HCT116 (cell line): ENCODE measurements around the gene ADGRB2. TPM values are rescaled to one million over a fixed set of nuclear protein-coding genes. Genes with fewer than 3 reads are reported as not detected.

Experiments used
- ATAC-seq: fragments of 200-7000 bp; cut with Tn5 transposase; 2 replicates; pipeline ENCODE4 v1.9.1; 2020; ENCODE audit warnings: mild to moderate bottlenecking, moderate library complexity
- BruUV-seq: library from RNA; stranded (reverse); fragments of 400-500 nt; replicated peaks from 2 replicates; lab custom pipeline; 2021; lab: Mats Ljungman, UMichigan
- CTCF ChIA-PET: fragments of 300-600 bp; sonication (Branson Sonifier 250); formaldehyde crosslinking; loops from one replicate; lab custom pipeline; 2021; ENCODE audit warnings: antibody characterized with exemption; lab: Charles Lee
- POLR2A ChIA-PET: fragments of 300-600, 350-600 bp; sonication (Branson Sonifier 250); formaldehyde crosslinking; loops from one replicate; lab custom pipeline; 2021; ENCODE audit warnings: antibody characterized with exemption; lab: Charles Lee
- RAD21 ChIA-PET, 2 experiments: fragments of 300-600 bp; sonication (Branson Sonifier 250); formaldehyde crosslinking; loops; one replicate each; lab custom pipeline; 2023; ENCODE audit warnings: low total read pairs in 2 of 2; ENCODE audit not compliant: uncharacterized antibody in 2 of 2, unreplicated experiment in 2 of 2, low non-redundant PET in 1 of 2; lab: Charles Lee
- DNase-seq: peaks from one replicate; pipeline ENCODE4 v3.0.0-alpha.2; 2010; ENCODE audit warnings: low read depth, low spot score
- H2AFZ ChIP-seq: fragments of 200-600 bp; shearing (Covaris generic), sonication (generic); 2 replicates; pipeline ENCODE4 v1.6.1; 2017; ENCODE audit warnings: low read depth, mixed run types, mixed read lengths, antibody characterized with exemption, low read length; ENCODE audit not compliant: poor library complexity, severe bottlenecking
- H3K27ac ChIP-seq: 2 replicates; pipeline ENCODE4 v1.5.1; 2012; ENCODE audit warnings: low read depth, low read length
- H3K27me3 ChIP-seq: fragments of 200-600 bp; sonication (generic); 2 replicates; pipeline ENCODE4 v1.6.1; 2016; ENCODE audit warnings: mixed run types, low read length, mixed read lengths; ENCODE audit not compliant: insufficient read depth
- H3K36me3 ChIP-seq, 2 experiments: fragments of 200-500 bp in 1 of 2; fragments of 200-600 bp in 1 of 2; sonication (Bioruptor generic) in 1 of 2; sonication (generic) in 1 of 2; 2 replicates each; pipeline versions ENCODE4 v1.5.1 to v1.6.1; 2014 to 2016; ENCODE audit warnings: low read length in 2 of 2, inconsistent platforms in 1 of 2, mixed read lengths in 1 of 2, mixed run types in 1 of 2; ENCODE audit not compliant: insufficient read depth in 2 of 2, control insufficient read depth in 1 of 2
- H3K4me1 ChIP-seq, 2 experiments: fragments of 200-600 bp in 1 of 2; sonication (generic) in 1 of 2; 2 replicates each; pipeline versions ENCODE4 v1.5.1 to v1.6.1; 2012 to 2017; ENCODE audit warnings: low read length in 2 of 2, inconsistent platforms in 1 of 2, mild to moderate bottlenecking in 1 of 2, mixed read lengths in 1 of 2, mixed run types in 1 of 2, moderate library complexity in 1 of 2; ENCODE audit not compliant: insufficient read depth in 2 of 2, control insufficient read depth in 1 of 2
- H3K4me2 ChIP-seq: fragments of 200-600 bp; sonication (generic); 2 replicates; pipeline ENCODE4 v1.6.1; 2017; ENCODE audit warnings: mixed run types, low read length, mixed read lengths
- H3K4me3 ChIP-seq, 2 experiments: fragments of 200-600 bp in 1 of 2; sonication (generic) in 1 of 2; replicated peaks in 1 of 2; 2 replicates each; pipeline ENCODE4 v1.5.1; 2011 to 2016; ENCODE audit warnings: low read length in 2 of 2, control low read depth in 1 of 2, low read depth in 1 of 2, mild to moderate bottlenecking in 1 of 2, mixed read lengths in 1 of 2, mixed run types in 1 of 2
- H3K79me2 ChIP-seq: fragments of 200-600 bp; sonication (generic); 2 replicates; pipeline ENCODE4 v1.6.1; 2017; ENCODE audit warnings: mild to moderate bottlenecking, mixed run types, low read length, moderate library complexity, mixed read lengths; ENCODE audit not compliant: insufficient read depth
- H3K9ac ChIP-seq: fragments of 200-600 bp; sonication (generic); 2 replicates; pipeline ENCODE4 v1.6.1; 2016; ENCODE audit warnings: low read length, mixed read lengths
- H3K9me2 ChIP-seq: fragments of 200-600 bp; sonication (generic), shearing (Covaris generic); 2 replicates; pipeline ENCODE4 v1.6.1; 2017; ENCODE audit warnings: mixed run types, mild to moderate bottlenecking, moderate library complexity; ENCODE audit not compliant: insufficient read depth
- H3K9me3 ChIP-seq, 2 experiments: fragments of 200-500 bp in 1 of 2; fragments of 200-600 bp in 1 of 2; sonication (Bioruptor generic) in 1 of 2; sonication (generic) in 1 of 2; 2 replicates each; pipeline ENCODE4 v1.6.1; 2014 to 2017; ENCODE audit warnings: low read length in 2 of 2, mixed read lengths in 2 of 2, inconsistent platforms in 1 of 2, low read depth in 1 of 2, mild to moderate bottlenecking in 1 of 2, mixed run types in 1 of 2, moderate library complexity in 1 of 2; ENCODE audit not compliant: control insufficient read depth in 1 of 2, insufficient read depth in 1 of 2
- H4K20me1 ChIP-seq: fragments of 200-600 bp; sonication (generic), shearing (Covaris generic); 2 replicates; pipeline ENCODE4 v1.6.1; 2017; ENCODE audit warnings: mixed run types, mild to moderate bottlenecking, moderate library complexity; ENCODE audit not compliant: insufficient read depth
- CBX3 ChIP-seq: IDR thresholded peaks from 2 replicates; pipeline ENCODE4 v1.6.1; 2012; ENCODE audit warnings: low read depth
- CEBPB ChIP-seq: IDR thresholded peaks from 2 replicates; pipeline ENCODE4 v1.6.1; 2012; ENCODE audit warnings: low read depth
- EGR1 ChIP-seq: IDR thresholded peaks from 2 replicates; pipeline ENCODE4 v1.6.1; 2012; ENCODE audit warnings: low read depth
- ELF1 ChIP-seq: IDR thresholded peaks from 2 replicates; pipeline ENCODE4 v1.6.1; 2012; ENCODE audit warnings: low read depth, borderline replicate concordance
- EZH2 ChIP-seq: fragments of 200-600 bp; sonication (generic); IDR thresholded peaks from 2 replicates; pipeline ENCODE4 v1.6.1; 2017; ENCODE audit warnings: antibody characterized with exemption, mixed run types
- EZH2phosphoT487 ChIP-seq: fragments of 200-600 bp; IDR thresholded peaks from 2 replicates; pipeline ENCODE4 v1.6.1; 2018; ENCODE audit warnings: antibody characterized with exemption, borderline replicate concordance
- JUND ChIP-seq: IDR thresholded peaks from 2 replicates; pipeline ENCODE4 v1.6.1; 2012
- POLR2A ChIP-seq: IDR thresholded peaks from 2 replicates; pipeline ENCODE4 v1.7.0; 2011; ENCODE audit warnings: borderline replicate concordance; ENCODE audit not compliant: insufficient read depth, insufficient read length; ENCODE audit errors: extremely low read depth
- POLR2AphosphoS5 ChIP-seq: IDR thresholded peaks from 2 replicates; pipeline ENCODE4 v1.6.1; 2011; ENCODE audit warnings: mild to moderate bottlenecking, low read depth, low read length, moderate library complexity
- RAD21 ChIP-seq: IDR thresholded peaks from 2 replicates; pipeline ENCODE4 v1.6.1; 2012; ENCODE audit warnings: low read depth, mild to moderate bottlenecking
- SIN3A ChIP-seq: IDR thresholded peaks from 2 replicates; pipeline ENCODE4 v1.6.1; 2012; ENCODE audit warnings: low read depth
- SP1 ChIP-seq: IDR thresholded peaks from 2 replicates; pipeline ENCODE4 v1.6.1; 2012; ENCODE audit warnings: low read depth
- TCF7L2 ChIP-seq: IDR thresholded peaks from 2 replicates; pipeline ENCODE4 v1.7.0; 2011; ENCODE audit warnings: borderline replicate concordance, inconsistent platforms; ENCODE audit not compliant: insufficient read depth, insufficient read length; ENCODE audit errors: extremely low read depth
- YY1 ChIP-seq: IDR thresholded peaks from 2 replicates; pipeline ENCODE4 v1.6.1; 2011; ENCODE audit warnings: low read length, low read depth, moderate library complexity, mild to moderate bottlenecking; ENCODE audit not compliant: insufficient replicate concordance; ENCODE audit errors: extremely low read depth
- ZNF274 ChIP-seq: fragments of 200-500 bp; sonication (Bioruptor generic); IDR thresholded peaks from 2 replicates; pipeline ENCODE4 v1.6.1; 2014; ENCODE audit warnings: mild to moderate bottlenecking, low read depth, low read length, inconsistent platforms
- intact Hi-C: fragments of 100-400 bp; cut with micrococcal nuclease; formaldehyde crosslinking; loops from 2 replicates; pipeline ENCODE4 v1.10.0; 2022
- total RNA-seq: library from RNA; stranded (reverse); gene quantifications from one replicate; pipeline ENCODE4 v1.2.1, GENCODE V29; 2021; ENCODE audit not compliant: unreplicated experiment
- TF ChIP-seq, protein P1 (sequence below): IDR thresholded peaks from 2 replicates; pipeline ENCODE4 v1.6.1; 2012
- TF ChIP-seq, protein P2 (sequence below): IDR thresholded peaks from 2 replicates; pipeline ENCODE4 v1.6.1; 2012
- TF ChIP-seq, protein P3 (sequence below): IDR thresholded peaks from 2 replicates; pipeline ENCODE4 v1.6.1; 2012; ENCODE audit warnings: low read depth
- TF ChIP-seq, protein P4 (sequence below), 3 experiments: fragments of 200-600 bp in 1 of 3; sonication (generic) in 1 of 3; IDR thresholded peaks in 2 of 3; conservative IDR thresholded peaks in 1 of 3; 2 replicates each; pipeline ENCODE4 v1.5.1; 2012 to 2017; ENCODE audit warnings: low read depth in 2 of 3, low read length in 2 of 3, antibody characterized with exemption in 1 of 3, borderline replicate concordance in 1 of 3, control low read depth in 1 of 3, mild to moderate bottlenecking in 1 of 3, mixed read lengths in 1 of 3, mixed run types in 1 of 3, moderate library complexity in 1 of 3; ENCODE audit not compliant: insufficient read depth in 1 of 3
- TF ChIP-seq, protein P5 (sequence below): IDR thresholded peaks from 2 replicates; pipeline ENCODE4 v1.6.1; 2011; ENCODE audit warnings: mild to moderate bottlenecking, low read length, moderate library complexity; ENCODE audit not compliant: insufficient replicate concordance; ENCODE audit errors: extremely low read depth

ADGRB2 gene
- total RNA-seq, 1 experiment from 2014 or later, result 10.1 TPM

DNA sequence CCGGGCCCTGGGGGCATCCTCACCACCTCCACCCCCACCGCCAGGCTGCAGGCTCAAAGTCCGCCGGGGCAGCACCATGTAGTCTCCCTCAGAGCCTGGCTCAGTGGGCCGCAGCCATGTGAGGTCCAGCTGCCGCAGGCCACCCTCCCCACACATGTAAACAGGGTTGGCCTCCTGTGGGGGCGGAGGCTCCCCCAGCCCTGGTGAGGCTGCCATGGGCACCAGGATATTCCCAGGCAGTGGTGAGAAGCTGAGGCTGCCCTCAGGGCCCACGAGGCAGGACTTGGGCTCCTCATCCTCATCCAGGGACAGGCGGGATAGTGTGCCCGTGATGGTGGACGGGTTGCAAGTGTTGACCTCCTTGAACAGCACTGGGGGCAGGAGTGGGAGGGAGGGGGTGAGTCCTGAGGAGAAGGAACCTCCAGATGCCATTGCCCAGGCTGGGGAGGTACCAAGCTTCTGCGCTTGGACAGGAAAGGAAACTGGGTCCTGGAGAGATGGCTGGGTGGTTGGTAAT lies 33.0 kb downstream of the ADGRB2 start:
- CTCF ChIA-PET, result interaction anchor here (1.5 kb wide), 1 partner anchor 15 kb away, joined by 6 read pairs; no protein-coding TSS in a partner anchor
- BruUV-seq, result no TSS peak

More for the DNA sequence above, 33.0 kb downstream of the ADGRB2 start:
- Histone ChIP-seq H3K27me3 (no peaks in the 10 kb centered on the region), H3K4me1 (no peaks in the 10 kb centered on the region; a peak in 1 of 4 replicates), H4K20me1 (no peaks in the 10 kb centered on the region), H3K9me2 (no peaks in the 10 kb centered on the region), H3K4me3 (no peak overlapping the region), H3K9ac (no peak overlapping the region), H3K36me3 (no peaks in the 10 kb centered on the region; a peak in 1 of 4 replicates), H3K9me3 (no peaks in the 10 kb centered on the region), H2AFZ (no peak overlapping the region), H3K79me2 (no peaks in the 10 kb centered on the region), H3K4me2 (no peak overlapping the region), H3K27ac (no peak overlapping the region)
- ChIA-PET RAD21 (no interaction called here), POLR2A (no interaction called here)
- ATAC-seq (no peak), DNase-seq (no peak)
- intact Hi-C loops, result no loop called here
- TF ChIP-seq EZH2phosphoT487 (no peak), ZNF274 (no peak), YY1 (no peak), CBX3 (no peak), RAD21 (no peak), JUND (no peak), TCF7L2 (no peak), EGR1 (no peak), EZH2 (no peak), SP1 (no peak), SIN3A (no peak), ELF1 (no peak), POLR2AphosphoS5 (no peak), POLR2A (no peak), CEBPB (no peak)
- TF ChIP-seq, protein P1, sequence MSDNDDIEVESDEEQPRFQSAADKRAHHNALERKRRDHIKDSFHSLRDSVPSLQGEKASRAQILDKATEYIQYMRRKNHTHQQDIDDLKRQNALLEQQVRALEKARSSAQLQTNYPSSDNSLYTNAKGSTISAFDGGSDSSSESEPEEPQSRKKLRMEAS, result no peak
- TF ChIP-seq, protein P2, sequence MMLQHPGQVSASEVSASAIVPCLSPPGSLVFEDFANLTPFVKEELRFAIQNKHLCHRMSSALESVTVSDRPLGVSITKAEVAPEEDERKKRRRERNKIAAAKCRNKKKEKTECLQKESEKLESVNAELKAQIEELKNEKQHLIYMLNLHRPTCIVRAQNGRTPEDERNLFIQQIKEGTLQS, result no peak
- TF ChIP-seq, protein P3, sequence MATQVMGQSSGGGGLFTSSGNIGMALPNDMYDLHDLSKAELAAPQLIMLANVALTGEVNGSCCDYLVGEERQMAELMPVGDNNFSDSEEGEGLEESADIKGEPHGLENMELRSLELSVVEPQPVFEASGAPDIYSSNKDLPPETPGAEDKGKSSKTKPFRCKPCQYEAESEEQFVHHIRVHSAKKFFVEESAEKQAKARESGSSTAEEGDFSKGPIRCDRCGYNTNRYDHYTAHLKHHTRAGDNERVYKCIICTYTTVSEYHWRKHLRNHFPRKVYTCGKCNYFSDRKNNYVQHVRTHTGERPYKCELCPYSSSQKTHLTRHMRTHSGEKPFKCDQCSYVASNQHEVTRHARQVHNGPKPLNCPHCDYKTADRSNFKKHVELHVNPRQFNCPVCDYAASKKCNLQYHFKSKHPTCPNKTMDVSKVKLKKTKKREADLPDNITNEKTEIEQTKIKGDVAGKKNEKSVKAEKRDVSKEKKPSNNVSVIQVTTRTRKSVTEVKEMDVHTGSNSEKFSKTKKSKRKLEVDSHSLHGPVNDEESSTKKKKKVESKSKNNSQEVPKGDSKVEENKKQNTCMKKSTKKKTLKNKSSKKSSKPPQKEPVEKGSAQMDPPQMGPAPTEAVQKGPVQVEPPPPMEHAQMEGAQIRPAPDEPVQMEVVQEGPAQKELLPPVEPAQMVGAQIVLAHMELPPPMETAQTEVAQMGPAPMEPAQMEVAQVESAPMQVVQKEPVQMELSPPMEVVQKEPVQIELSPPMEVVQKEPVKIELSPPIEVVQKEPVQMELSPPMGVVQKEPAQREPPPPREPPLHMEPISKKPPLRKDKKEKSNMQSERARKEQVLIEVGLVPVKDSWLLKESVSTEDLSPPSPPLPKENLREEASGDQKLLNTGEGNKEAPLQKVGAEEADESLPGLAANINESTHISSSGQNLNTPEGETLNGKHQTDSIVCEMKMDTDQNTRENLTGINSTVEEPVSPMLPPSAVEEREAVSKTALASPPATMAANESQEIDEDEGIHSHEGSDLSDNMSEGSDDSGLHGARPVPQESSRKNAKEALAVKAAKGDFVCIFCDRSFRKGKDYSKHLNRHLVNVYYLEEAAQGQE, result no peak
- TF ChIP-seq, protein P4, sequence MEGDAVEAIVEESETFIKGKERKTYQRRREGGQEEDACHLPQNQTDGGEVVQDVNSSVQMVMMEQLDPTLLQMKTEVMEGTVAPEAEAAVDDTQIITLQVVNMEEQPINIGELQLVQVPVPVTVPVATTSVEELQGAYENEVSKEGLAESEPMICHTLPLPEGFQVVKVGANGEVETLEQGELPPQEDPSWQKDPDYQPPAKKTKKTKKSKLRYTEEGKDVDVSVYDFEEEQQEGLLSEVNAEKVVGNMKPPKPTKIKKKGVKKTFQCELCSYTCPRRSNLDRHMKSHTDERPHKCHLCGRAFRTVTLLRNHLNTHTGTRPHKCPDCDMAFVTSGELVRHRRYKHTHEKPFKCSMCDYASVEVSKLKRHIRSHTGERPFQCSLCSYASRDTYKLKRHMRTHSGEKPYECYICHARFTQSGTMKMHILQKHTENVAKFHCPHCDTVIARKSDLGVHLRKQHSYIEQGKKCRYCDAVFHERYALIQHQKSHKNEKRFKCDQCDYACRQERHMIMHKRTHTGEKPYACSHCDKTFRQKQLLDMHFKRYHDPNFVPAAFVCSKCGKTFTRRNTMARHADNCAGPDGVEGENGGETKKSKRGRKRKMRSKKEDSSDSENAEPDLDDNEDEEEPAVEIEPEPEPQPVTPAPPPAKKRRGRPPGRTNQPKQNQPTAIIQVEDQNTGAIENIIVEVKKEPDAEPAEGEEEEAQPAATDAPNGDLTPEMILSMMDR (IDR thresholded peaks at IDR 0.05 in 2 of 3, conservative IDR thresholded peaks at IDR 0.05 in 1 of 3; ENCODE audit: borderline replicate concordance in 1 of 3, insufficient read depth in 1 of 3, low read depth in 2 of 3, low read length in 2 of 3), result no peak
- TF ChIP-seq, protein P5, sequence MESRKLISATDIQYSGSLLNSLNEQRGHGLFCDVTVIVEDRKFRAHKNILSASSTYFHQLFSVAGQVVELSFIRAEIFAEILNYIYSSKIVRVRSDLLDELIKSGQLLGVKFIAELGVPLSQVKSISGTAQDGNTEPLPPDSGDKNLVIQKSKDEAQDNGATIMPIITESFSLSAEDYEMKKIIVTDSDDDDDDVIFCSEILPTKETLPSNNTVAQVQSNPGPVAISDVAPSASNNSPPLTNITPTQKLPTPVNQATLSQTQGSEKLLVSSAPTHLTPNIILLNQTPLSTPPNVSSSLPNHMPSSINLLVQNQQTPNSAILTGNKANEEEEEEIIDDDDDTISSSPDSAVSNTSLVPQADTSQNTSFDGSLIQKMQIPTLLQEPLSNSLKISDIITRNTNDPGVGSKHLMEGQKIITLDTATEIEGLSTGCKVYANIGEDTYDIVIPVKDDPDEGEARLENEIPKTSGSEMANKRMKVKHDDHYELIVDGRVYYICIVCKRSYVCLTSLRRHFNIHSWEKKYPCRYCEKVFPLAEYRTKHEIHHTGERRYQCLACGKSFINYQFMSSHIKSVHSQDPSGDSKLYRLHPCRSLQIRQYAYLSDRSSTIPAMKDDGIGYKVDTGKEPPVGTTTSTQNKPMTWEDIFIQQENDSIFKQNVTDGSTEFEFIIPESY, result no peak
